Keratinocyte (primary cell): Measurements from ENCODE around the gene ADRA1B. TPM values are rescaled to one million over a fixed set of nuclear protein-coding genes. Genes with fewer than 3 reads are reported as not detected.
A peak's percentile ranks its signal among the peaks of the same experiment; 100 is the strongest.

Experiments used
- DNase-seq: peaks from one replicate; pipeline ENCODE4 v3.0.0-alpha.2; 2011; ENCODE audit warnings: low read depth, missing footprints, low spot score
- FAIRE-seq: peaks from 2 replicates; lab custom pipeline; 2011; peaks lifted over from hg19 to GRCh38; lab: Jason Lieb, UNC
- H2AFZ ChIP-seq: 2 replicates; pipeline ENCODE4 v1.6.0; 2012; ENCODE audit warnings: low read length, control low read depth, inconsistent platforms; ENCODE audit not compliant: control insufficient read depth
- H3K27ac ChIP-seq: 2 replicates; pipeline ENCODE4 v1.5.1; 2011; ENCODE audit warnings: low read length; ENCODE audit not compliant: control insufficient read depth, insufficient read depth
- H3K27me3 ChIP-seq: 3 replicates; pipeline ENCODE4 v1.6.0; 2011; ENCODE audit warnings: low read length; ENCODE audit not compliant: control insufficient read depth, insufficient read depth; ENCODE audit errors: extremely low read depth
- H3K36me3 ChIP-seq, 2 experiments: 2 replicates in 1 of 2; 3 replicates in 1 of 2; pipeline ENCODE4 v1.5.1; 2011; ENCODE audit warnings: low read length in 2 of 2, mild to moderate bottlenecking in 1 of 2; ENCODE audit not compliant: control insufficient read depth in 2 of 2, insufficient read depth in 2 of 2; ENCODE audit errors: extremely low read depth in 1 of 2
- H3K4me1 ChIP-seq: 3 replicates; pipeline ENCODE4 v1.5.1; 2011; ENCODE audit warnings: low read length; ENCODE audit not compliant: control insufficient read depth, insufficient read depth; ENCODE audit errors: extremely low read depth
- H3K4me2 ChIP-seq: 3 replicates; pipeline ENCODE4 v1.6.0; 2011; ENCODE audit warnings: low read depth, low read length; ENCODE audit not compliant: control insufficient read depth, insufficient read depth; ENCODE audit errors: extremely low read depth
- H3K4me3 ChIP-seq, 3 experiments: fragments of 200-600 bp in 1 of 3; sonication (generic) in 1 of 3; 2 replicates in 2 of 3; 3 replicates in 1 of 3; pipeline ENCODE4 v1.5.1; 2011 to 2016; ENCODE audit warnings: low read length in 3 of 3, mild to moderate bottlenecking in 3 of 3, control low read depth in 2 of 3, inconsistent platforms in 1 of 3, low read depth in 1 of 3, mixed read lengths in 1 of 3, mixed run types in 1 of 3, moderate library complexity in 1 of 3; ENCODE audit not compliant: control insufficient read depth in 2 of 3, insufficient read depth in 2 of 3; ENCODE audit errors: extremely low read depth in 1 of 3
- H3K79me2 ChIP-seq: 2 replicates; pipeline ENCODE4 v1.6.0; 2012; ENCODE audit warnings: low read length; ENCODE audit not compliant: control insufficient read depth, insufficient read depth
- H3K9ac ChIP-seq: 3 replicates; pipeline ENCODE4 v1.6.0; 2011; ENCODE audit warnings: low read length; ENCODE audit not compliant: control insufficient read depth, insufficient read depth; ENCODE audit errors: extremely low read depth
- H3K9me1 ChIP-seq: 3 replicates; pipeline ENCODE4 v1.6.0; 2011; ENCODE audit warnings: low read length; ENCODE audit not compliant: control insufficient read depth, insufficient read depth; ENCODE audit errors: extremely low read depth
- H3K9me3 ChIP-seq: 2 replicates; pipeline ENCODE4 v1.5.1; 2012; ENCODE audit warnings: low read depth, low read length; ENCODE audit not compliant: control insufficient read depth
- H4K20me1 ChIP-seq: 3 replicates; pipeline ENCODE4 v1.6.0; 2011; ENCODE audit warnings: low read length; ENCODE audit not compliant: control insufficient read depth, insufficient read depth; ENCODE audit errors: extremely low read depth
- EZH2 ChIP-seq: IDR thresholded peaks from one replicate; pipeline ENCODE4 v1.6.1; 2012; ENCODE audit warnings: inconsistent platforms, mild to moderate bottlenecking, low read length, moderate library complexity
- dilution Hi-C: fragments of 300-500 bp; cut with MboI; formaldehyde crosslinking; loops from one replicate; pipeline ENCODE4 v1.7.0; 2020; ENCODE audit warnings: low sequenced_read_pairs; ENCODE audit not compliant: extremely low pct_ligation_motif_present
- polyA plus RNA-seq, 5 experiments: library from polyadenylated mRNA; depleted of rRNA in 3 of 5; stranded (reverse) in 3 of 5; stranded (forward) in 1 of 5; unstranded in 1 of 5; fragments of >200 nt; gene quantifications; 1 replicate in 1 of 5; 2 replicates in 3 of 5; 3 replicates in 1 of 5; pipeline versions ENCODE4 v1.2.1 to v1.2.3, GENCODE V29; 2011 to 2012; ENCODE audit warnings: missing spikeins in 2 of 5, low read depth in 1 of 5, low replicate concordance in 1 of 5
- TF ChIP-seq, protein P1 (sequence below), 3 experiments: IDR thresholded peaks in 1 of 3; conservative IDR thresholded peaks in 1 of 3; optimal IDR thresholded peaks in 1 of 3; 2 replicates in 2 of 3; 3 replicates in 1 of 3; pipeline versions ENCODE3 to v1.5.1; 2011; ENCODE audit warnings: low read length in 3 of 3, mild to moderate bottlenecking in 3 of 3, moderate library complexity in 2 of 3, control low read depth in 1 of 3, inconsistent platforms in 1 of 3; ENCODE audit not compliant: insufficient read depth in 2 of 3; ENCODE audit errors: extremely low read depth in 1 of 3

The ADRA1B gene
- polyA plus RNA-seq, 1 donor (not counting 4 experiments of a cell fraction or from before 2014, with no cell fraction given) = 0.18 TPM

DNA sequence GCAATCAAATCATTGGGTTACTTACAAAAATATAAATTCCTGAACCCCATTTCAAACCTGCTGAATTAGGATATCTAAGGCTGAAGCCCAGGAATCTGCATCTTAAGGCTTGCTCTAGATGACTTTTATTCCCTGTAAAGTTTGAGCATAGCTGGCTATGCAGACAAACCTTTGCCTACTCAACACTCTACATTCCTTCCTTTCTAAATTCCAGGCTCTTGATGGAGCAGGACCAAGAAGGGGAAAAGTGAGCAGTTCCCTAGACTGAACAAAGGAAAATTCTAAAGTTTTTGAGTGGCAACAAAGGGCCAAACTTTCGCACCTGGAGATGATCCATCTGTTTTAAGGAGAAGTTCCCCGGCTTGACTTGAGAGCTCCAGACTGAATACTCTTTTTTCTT is 9.8 kb upstream of the ADRA1B start:
- Histone ChIP-seq H3K9me3 (no peaks in the 10 kb centered on the region), H3K4me1 (peaks cover 75% of the 10 kb centered on the region), H3K27me3 (no peaks in the 10 kb centered on the region), H3K27ac (peak overlapping the region; percentile 43), H4K20me1 (no peaks in the 10 kb centered on the region), H3K36me3 (no peaks in the 10 kb centered on the region), H3K9ac (no peak overlapping the region), H2AFZ (no peak overlapping the region), H3K4me2 (no peak overlapping the region), H3K79me2 (no peaks in the 10 kb centered on the region), H3K9me1 (no peaks in the 10 kb centered on the region), H3K4me3 (no peak overlapping the region)
- no peak for TF ChIP-seq EZH2
- TF ChIP-seq, protein P1, sequence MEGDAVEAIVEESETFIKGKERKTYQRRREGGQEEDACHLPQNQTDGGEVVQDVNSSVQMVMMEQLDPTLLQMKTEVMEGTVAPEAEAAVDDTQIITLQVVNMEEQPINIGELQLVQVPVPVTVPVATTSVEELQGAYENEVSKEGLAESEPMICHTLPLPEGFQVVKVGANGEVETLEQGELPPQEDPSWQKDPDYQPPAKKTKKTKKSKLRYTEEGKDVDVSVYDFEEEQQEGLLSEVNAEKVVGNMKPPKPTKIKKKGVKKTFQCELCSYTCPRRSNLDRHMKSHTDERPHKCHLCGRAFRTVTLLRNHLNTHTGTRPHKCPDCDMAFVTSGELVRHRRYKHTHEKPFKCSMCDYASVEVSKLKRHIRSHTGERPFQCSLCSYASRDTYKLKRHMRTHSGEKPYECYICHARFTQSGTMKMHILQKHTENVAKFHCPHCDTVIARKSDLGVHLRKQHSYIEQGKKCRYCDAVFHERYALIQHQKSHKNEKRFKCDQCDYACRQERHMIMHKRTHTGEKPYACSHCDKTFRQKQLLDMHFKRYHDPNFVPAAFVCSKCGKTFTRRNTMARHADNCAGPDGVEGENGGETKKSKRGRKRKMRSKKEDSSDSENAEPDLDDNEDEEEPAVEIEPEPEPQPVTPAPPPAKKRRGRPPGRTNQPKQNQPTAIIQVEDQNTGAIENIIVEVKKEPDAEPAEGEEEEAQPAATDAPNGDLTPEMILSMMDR (optimal IDR thresholded peaks at IDR 0.05 in 1 of 3, IDR thresholded peaks at IDR 0.05 in 1 of 3, conservative IDR thresholded peaks at IDR 0.05 in 1 of 3; ENCODE audit: extremely low read depth in 1 of 3, insufficient read depth in 2 of 3, low read length in 3 of 3) = no peak
- dilution Hi-C loops = no loop called here
- FAIRE-seq (no peak), DNase-seq (no peak)

DNA sequence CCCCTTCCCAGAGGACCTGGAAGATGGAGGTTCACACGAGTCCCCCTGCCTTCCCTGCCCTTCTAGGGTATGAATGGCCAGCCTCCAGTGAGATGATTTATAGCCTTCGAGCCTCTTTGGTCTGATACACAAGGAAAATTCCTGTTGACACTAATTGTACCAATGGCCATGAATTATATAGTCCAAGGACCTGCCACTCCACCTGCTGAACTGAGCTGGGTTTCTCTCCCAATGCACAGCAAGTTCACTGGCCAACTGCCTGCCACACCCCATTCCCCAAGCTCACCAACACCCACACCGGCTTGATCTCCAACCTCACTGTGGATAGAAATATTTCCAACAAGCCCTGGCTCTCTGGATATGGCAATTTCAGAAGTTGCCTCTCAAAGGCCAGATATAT is 9.3 kb upstream of the ADRA1B start:
- no peak for DNase-seq

More for the DNA sequence above, 9.3 kb upstream of the ADRA1B start:
- no peaks in the 10 kb centered on the region for H3K27me3 ChIP-seq
- H3K27ac ChIP-seq = no peak overlapping the region
- H3K9me1 ChIP-seq = no peaks in the 10 kb centered on the region
- TF ChIP-seq, protein P1 (optimal IDR thresholded peaks at IDR 0.05 in 1 of 3, IDR thresholded peaks at IDR 0.05 in 1 of 3, conservative IDR thresholded peaks at IDR 0.05 in 1 of 3; ENCODE audit: extremely low read depth in 1 of 3, insufficient read depth in 2 of 3, low read length in 3 of 3) = no peak
- no peak for TF ChIP-seq EZH2
- H3K4me3 ChIP-seq = no peak overlapping the region
- H3K4me2 ChIP-seq = peak overlapping the region; percentile 3
- H3K9me3 ChIP-seq = no peaks in the 10 kb centered on the region
- peaks cover 75% of the 10 kb centered on the region for H3K4me1 ChIP-seq
- FAIRE-seq = peak; percentile 83
- dilution Hi-C loops = no loop called here
- H3K79me2 ChIP-seq = no peaks in the 10 kb centered on the region
- H4K20me1 ChIP-seq = no peaks in the 10 kb centered on the region
- no peak overlapping the region for H2AFZ ChIP-seq
- H3K9ac ChIP-seq = no peak overlapping the region
- no peaks in the 10 kb centered on the region for H3K36me3 ChIP-seq
